CD4-positive, alpha-beta T cell (primary cell): ENCODE results near the gene BTG2. TPM values are rescaled to one million over a fixed set of nuclear protein-coding genes. Genes with fewer than 3 reads are reported as not detected.

Experiments
- ATAC-seq: fragments of 200-7000 bp; cut with Tn5 transposase; one replicate; pipeline ENCODE4 v1.10.0; 2022; ENCODE audit warnings: mild to moderate bottlenecking; ENCODE audit not compliant: poor library complexity
- CTCF ChIA-PET: fragments of 350-600 bp; sonication (Branson Sonifier 250); formaldehyde crosslinking; loops from one replicate; lab custom pipeline; 2021; ENCODE audit warnings: antibody characterized with exemption, inconsistent platforms; lab: Charles Lee
- POLR2A ChIA-PET: fragments of 350-600 bp; sonication (Branson Sonifier 250); formaldehyde crosslinking; loops from one replicate; lab custom pipeline; 2021; ENCODE audit warnings: antibody characterized with exemption, inconsistent platforms; lab: Charles Lee
- DNase-seq, 14 experiments: peaks; one replicate each; pipeline ENCODE4 v3.0.0-alpha.2; 2013 to 2020; ENCODE audit warnings: mixed read lengths in 2 of 14
- H3K27ac ChIP-seq, 2 donors: one replicate each; pipeline versions ENCODE4 v1.5.1 to v1.7.0; 2013; ENCODE audit warnings: low read length in 2 of 2, low read depth in 1 of 2, mild to moderate bottlenecking in 1 of 2
- H3K27me3 ChIP-seq, 2 experiments: 1 replicate in 1 of 2; 2 replicates in 1 of 2; pipeline versions ENCODE4 v1.6.1 to v1.7.0; 2013; ENCODE audit warnings: low read length in 2 of 2, control low read depth in 1 of 2, mild to moderate bottlenecking in 1 of 2, moderate library complexity in 1 of 2; ENCODE audit not compliant: insufficient read depth in 2 of 2, control insufficient read depth in 1 of 2
- H3K36me3 ChIP-seq: one replicate; pipeline ENCODE4 v1.6.1; 2013; ENCODE audit warnings: low read length, control low read depth; ENCODE audit not compliant: insufficient read depth
- H3K4me1 ChIP-seq: one replicate; pipeline ENCODE4 v1.6.1; 2013; ENCODE audit warnings: low read length, control low read depth; ENCODE audit not compliant: insufficient read depth
- H3K4me3 ChIP-seq: one replicate; pipeline ENCODE4 v1.5.1; 2013; ENCODE audit warnings: mild to moderate bottlenecking, low read length, moderate library complexity
- H3K9me3 ChIP-seq, 2 experiments: 1 replicate in 1 of 2; 2 replicates in 1 of 2; pipeline versions ENCODE4 v1.6.1 to v1.7.0; 2013; ENCODE audit warnings: low read length in 2 of 2, mild to moderate bottlenecking in 2 of 2, control low read depth in 1 of 2, moderate library complexity in 1 of 2; ENCODE audit not compliant: control insufficient read depth in 1 of 2, insufficient read depth in 1 of 2
- H3K27ac Mint-ChIP-seq: one replicate; pipeline ENCODE4 v1.8.0; 2020; ENCODE audit warnings: mixed read lengths
- H3K27me3 Mint-ChIP-seq: one replicate; pipeline ENCODE4 v1.8.0; 2021; ENCODE audit warnings: mixed read lengths
- H3K36me3 Mint-ChIP-seq: one replicate; pipeline ENCODE4 v1.8.0; 2021; ENCODE audit warnings: low read depth, mixed read lengths
- H3K4me1 Mint-ChIP-seq: one replicate; pipeline ENCODE4 v1.8.0; 2021; ENCODE audit warnings: low read depth, mixed read lengths
- H3K4me3 Mint-ChIP-seq: one replicate; pipeline ENCODE4 v1.8.0; 2020; ENCODE audit warnings: mild to moderate bottlenecking, mixed read lengths
- H3K9me3 Mint-ChIP-seq: one replicate; pipeline ENCODE4 v1.8.0; 2020; ENCODE audit warnings: mixed read lengths
- CTCF ChIP-seq: fragments of 200-600 bp; IDR thresholded peaks from one replicate; pipeline ENCODE4 v1.8.0; 2022; ENCODE audit warnings: antibody characterized with exemption, mild to moderate bottlenecking
- intact Hi-C, 2 experiments: fragments of 100-400 bp; cut with DNase I in 1 of 2; cut with micrococcal nuclease in 1 of 2; formaldehyde crosslinking; loops; one replicate each; pipeline versions ENCODE4 v1.15.1 to v1.9.0; 2023 to 2025; cut with DNase I, micrococcal nuclease
- total RNA-seq, 174 experiments: library from RNA in 2 of 174; stranded (reverse) in 2 of 174; gene quantifications; one replicate each; pipeline ENCODE4 v1.2.3 and lab custom pipeline; 2021 to 2026

The BTG2 gene
- total RNA-seq, 2 experiments from 2014 or later, result 802 to 849 TPM

GRCh38 chr1:203269654-203270020, 35.7 kb upstream of the BTG2 start:
- intact Hi-C loops, result loop anchor here (1.0 to 10.0 kb wide), 7 partner anchors 71 to 855 kb away; partner anchors contain the start of genes ATP2B4 (in 1 of the 2), SNRPE (in 1 of the 2), ZBED6 (in 1 of the 2) and ZC3H11A (in 1 of the 2)
- TF ChIP-seq CTCF, result no peak
- H3K4me3 ChIP-seq, result no peak overlapping the region
- ATAC-seq (no peak), DNase-seq (no peak)
- H3K27me3 ChIP-seq, result no peaks in the 10 kb centered on the region
- H3K27ac ChIP-seq, result no peak overlapping the region
- CTCF ChIA-PET, result interaction anchor here (0.6 to 15.3 kb wide), 15 partner anchors 9 to 859 kb away, joined by 3 to 462 read pairs (median 5); partner anchors contain the start of gene BTG2
- Mint-ChIP-seq H3K4me3 (no peak overlapping the region), H3K4me1 (peaks cover 40% of the 10 kb centered on the region), H3K36me3 (no peaks in the 10 kb centered on the region), H3K27me3 (no peaks in the 10 kb centered on the region), H3K27ac (no peak overlapping the region), H3K9me3 (no peaks in the 10 kb centered on the region)
- no peaks in the 10 kb centered on the region for H3K36me3 ChIP-seq
- POLR2A ChIA-PET, result interaction anchor here (1.0 to 17.7 kb wide), 11 partner anchors 9 to 357 kb away, joined by 3 to 320 read pairs (median 9); partner anchors contain the start of genes ATP2B4 and BTG2
- no peaks in the 10 kb centered on the region for H3K9me3 ChIP-seq
- peaks cover 61% of the 10 kb centered on the region for H3K4me1 ChIP-seq

DNA sequence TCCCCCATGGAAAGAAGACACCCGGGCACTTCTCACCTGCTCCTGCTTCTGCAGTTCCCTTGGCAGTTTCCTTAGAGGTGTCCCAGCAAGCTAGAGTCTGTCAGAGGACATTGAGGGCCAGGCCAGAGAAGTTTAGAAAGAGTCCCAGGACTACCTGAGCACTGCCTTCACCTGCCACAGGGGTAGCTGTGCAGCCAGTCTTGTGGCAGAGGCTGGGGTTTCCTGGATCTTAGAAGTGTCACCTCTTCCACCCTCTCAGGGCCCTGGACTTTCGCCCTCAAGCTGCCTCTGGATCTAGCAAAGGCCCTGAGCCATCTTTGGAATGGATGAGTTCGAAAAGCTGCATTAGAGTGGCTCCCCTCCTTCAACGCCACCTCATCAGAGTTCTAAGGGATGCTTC, 34.9 kb upstream of the BTG2 start:
- H3K9me3 ChIP-seq, result no peaks in the 10 kb centered on the region
- Mint-ChIP-seq H3K4me1 (peaks cover 48% of the 10 kb centered on the region), H3K9me3 (no peaks in the 10 kb centered on the region), H3K4me3 (no peak overlapping the region), H3K27ac (peak overlapping the region; percentile 82), H3K27me3 (no peaks in the 10 kb centered on the region), H3K36me3 (no peaks in the 10 kb centered on the region)
- ATAC-seq (no peak), DNase-seq (no peak)
- H3K27me3 ChIP-seq, result no peaks in the 10 kb centered on the region
- H3K4me3 ChIP-seq, result no peak overlapping the region
- intact Hi-C loops, result loop anchor here in 1 of 2 experiments (5.0 to 10.0 kb wide), 2 partner anchors 524 to 592 kb away; partner anchors contain the start of genes SNRPE, ZBED6 and ZC3H11A
- ChIA-PET POLR2A (interaction anchor here (0.7 to 17.7 kb wide), 5 partner anchors 18 to 334 kb away, joined by 3 to 320 read pairs (median 87); partner anchors contain the start of gene BTG2), CTCF (interaction anchor here (1.3 to 15.3 kb wide), 4 partner anchors 39 to 218 kb away, joined by 5 to 462 read pairs (median 170); partner anchors contain the start of gene BTG2)
- TF ChIP-seq CTCF, result no peak
- no peaks in the 10 kb centered on the region for H3K36me3 ChIP-seq
- peaks cover 63% of the 10 kb centered on the region for H3K4me1 ChIP-seq
- H3K27ac ChIP-seq, result no peak overlapping the region

DNA sequence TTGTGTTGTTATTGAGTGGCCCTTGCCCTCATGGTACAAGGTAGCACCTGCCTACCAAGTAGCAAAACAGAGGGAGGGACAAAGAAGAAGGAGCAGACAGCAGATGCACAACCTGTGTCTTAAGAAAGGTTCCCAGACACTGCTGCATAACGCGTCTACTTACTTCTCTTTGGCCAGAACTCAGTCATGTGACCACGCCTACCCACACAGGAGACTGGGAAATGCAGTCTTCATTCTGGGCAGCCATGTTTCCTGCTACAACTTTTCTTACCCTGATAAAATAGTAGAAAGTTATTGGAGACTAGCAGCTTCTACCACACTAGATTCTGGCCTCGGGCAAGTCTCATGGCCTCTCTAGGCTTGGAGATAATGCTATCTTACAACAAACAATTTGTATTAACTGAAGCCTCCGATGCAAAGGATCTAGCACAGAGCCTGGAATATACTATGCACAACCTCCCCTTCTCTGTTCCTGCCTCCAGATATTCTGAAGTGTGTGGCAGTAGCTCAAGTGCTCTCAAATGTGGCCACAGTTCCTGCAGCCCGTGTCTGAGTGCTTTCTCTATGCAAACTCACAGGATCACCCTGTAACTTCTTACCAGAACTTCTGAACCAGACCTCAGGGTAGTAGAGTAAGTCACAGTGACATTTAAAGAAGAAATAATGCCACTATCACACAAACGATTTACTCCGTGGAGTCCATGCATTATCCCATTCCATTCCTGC, 34.1 kb upstream of the BTG2 start:
- Mint-ChIP-seq H3K27me3 (no peaks in the 10 kb centered on the region), H3K27ac (peak overlapping the region; percentile 82), H3K36me3 (no peaks in the 10 kb centered on the region), H3K9me3 (no peaks in the 10 kb centered on the region), H3K4me3 (peak overlapping the region; percentile 3), H3K4me1 (peaks cover 53% of the 10 kb centered on the region)
- Histone ChIP-seq H3K9me3 (no peaks in the 10 kb centered on the region), H3K27me3 (no peaks in the 10 kb centered on the region), H3K27ac (no peak overlapping the region), H3K4me3 (no peak overlapping the region), H3K36me3 (no peaks in the 10 kb centered on the region), H3K4me1 (peaks cover 63% of the 10 kb centered on the region)
- intact Hi-C loops, result loop anchor here in 1 of 2 experiments (5.0 to 10.0 kb wide), 2 partner anchors 524 to 591 kb away; partner anchors contain the start of genes SNRPE, ZBED6 and ZC3H11A
- ChIA-PET POLR2A (interaction anchor here (0.7 to 17.7 kb wide), 5 partner anchors 17 to 334 kb away, joined by 3 to 320 read pairs (median 87); partner anchors contain the start of gene BTG2), CTCF (interaction anchor here (1.3 to 15.3 kb wide), 4 partner anchors 38 to 217 kb away, joined by 5 to 462 read pairs (median 170); partner anchors contain the start of gene BTG2)
- ATAC-seq (peak; percentile 78), DNase-seq (peak; percentile 53 to 90 (median 61))
- no peak for TF ChIP-seq CTCF
